ENCODE measurements around the gene CLCF1. TPM values are rescaled to one million over a fixed set of nuclear protein-coding genes. Genes with fewer than 3 reads are reported as not detected.
A peak's percentile ranks its signal among the peaks of the same experiment; 100 is the strongest.

The CLCF1 gene
- total and polyA plus RNA-seq, 2 of the 13 experiments (the other 11 are each of a cell fraction or from before 2014, with no cell fraction given): 0.49 to 0.78 TPM

GRCh38 chr11:67391304-67392182 lies 18.1 kb upstream of the CLCF1 start, which contains the start of gene RAD9A (continued):
- TF ChIP-seq NFKB2 (CRISPR knock-in tag; IDR thresholded peaks at IDR 0.05; ENCODE audit: borderline replicate concordance) (peak; percentile 76; the same call in 1 of the 2 replicates), SRY (CRISPR knock-in tag; IDR thresholded peaks at IDR 0.05) (peak; percentile 69; the same call in 1 of the 2 replicates), NFAT5 (CRISPR knock-in tag; IDR thresholded peaks at IDR 0.05) (peak; percentile 57), MLLT10 (CRISPR knock-in tag; IDR thresholded peaks at IDR 0.05) (no peak), ZFP91 (CRISPR knock-in tag; IDR thresholded peaks at IDR 0.05; ENCODE audit: borderline replicate concordance) (peak; percentile 86), MIER3 (CRISPR knock-in tag; IDR thresholded peaks at IDR 0.05; ENCODE audit: borderline replicate concordance) (no peak), NAIF1 (CRISPR knock-in tag; IDR thresholded peaks at IDR 0.05; ENCODE audit: borderline replicate concordance) (0 out of 2 replicates have a peak, but pooled peaks have one; percentile 67), ZNF780A (CRISPR knock-in tag; IDR thresholded peaks at IDR 0.05) (peak; percentile 51; the same call in 1 of the 2 replicates), ATAD3A (CRISPR knock-in tag; IDR thresholded peaks at IDR 0.05) (no peak), GRHL1 (CRISPR knock-in tag; conservative IDR thresholded peaks at IDR 0.05) (no peak), ZNF747 (CRISPR knock-in tag; IDR thresholded peaks at IDR 0.05; ENCODE audit: borderline replicate concordance) (peak; percentile 90), MXD4 (CRISPR knock-in tag; IDR thresholded peaks at IDR 0.05) (peak; percentile 89), LCORL (IDR thresholded peaks at IDR 0.05) (peak; percentile 32; the same call in 1 of the 2 replicates), LCORL (CRISPR knock-in tag; IDR thresholded peaks at IDR 0.05) (0 out of 2 replicates have a peak, but pooled peaks have one; percentile 17), FOXA1 (IDR thresholded peaks at IDR 0.05) (no peak), FOXA1 (CRISPR knock-in tag; IDR thresholded peaks at IDR 0.05) (0 out of 2 replicates have a peak, but pooled peaks have one; percentile 27), ZNF44 (CRISPR knock-in tag; IDR thresholded peaks at IDR 0.05) (peak; percentile 94), PCBP1 (IDR thresholded peaks at IDR 0.05; ENCODE audit: borderline replicate concordance, low read depth, low read length) (no peak), ZNF576 (CRISPR knock-in tag; IDR thresholded peaks at IDR 0.05) (peak; percentile 55; the same call in 1 of the 2 replicates)

Data from HepG2 (cell line).